ENCODE data around the gene RNMT. TPM values are rescaled to one million over a fixed set of nuclear protein-coding genes. Genes with fewer than 3 reads are reported as not detected.

Gene RNMT
- total RNA-seq, 1 experiment from 2014 or later: 58.0 TPM

GRCh38 chr18:13730481-13730880 lies 4.0 kb downstream of the RNMT start:
- Histone ChIP-seq H3K9ac (ENCODE audit: low read length) (no peak overlapping the region), H3K4me1 (ENCODE audit: control insufficient read depth in 1 of 2, insufficient read depth in 2 of 2, low read length in 2 of 2) (peaks cover 4 to 9% of the 10 kb centered on the region in 2 experiments; a peak in 1 of 4 replicates), H3K36me3 (ENCODE audit: control insufficient read depth in 1 of 2, insufficient read depth in 2 of 2, low read length in 2 of 2) (peaks cover 12 to 17% of the 10 kb centered on the region in 2 experiments; a peak in 3 of 4 replicates), H3K4me3 (replicated peaks in 1 of 2; ENCODE audit: low read depth in 1 of 2, low read length in 2 of 2) (no peak overlapping the region), H3K9me2 (ENCODE audit: insufficient read depth) (no peaks in the 10 kb centered on the region), H2AFZ (ENCODE audit: low read depth, low read length, poor library complexity, severe bottlenecking) (no peak overlapping the region), H3K27ac (ENCODE audit: low read depth, low read length) (no peak overlapping the region), H3K9me3 (ENCODE audit: control insufficient read depth in 1 of 2, insufficient read depth in 1 of 2, low read depth in 1 of 2, low read length in 2 of 2) (no peaks in the 10 kb centered on the region), H3K79me2 (ENCODE audit: insufficient read depth, low read length) (peaks cover 89% of the 10 kb centered on the region), H3K4me2 (ENCODE audit: low read length) (no peak overlapping the region), H3K27me3 (ENCODE audit: insufficient read depth, low read length) (no peaks in the 10 kb centered on the region), H4K20me1 (ENCODE audit: insufficient read depth) (no peaks in the 10 kb centered on the region)
- no TSS peak for BruUV-seq (replicated peaks)
- POLR2A ChIA-PET: no interaction called here
- no peak for DNase-seq (ENCODE audit: low read depth, low spot score)
- intact Hi-C loops (cut with micrococcal nuclease): no loop called here
- TF ChIP-seq SIN3A (IDR thresholded peaks at IDR 0.05; ENCODE audit: low read depth) (no peak), RAD21 (IDR thresholded peaks at IDR 0.05; ENCODE audit: low read depth) (no peak), ZBTB33 (IDR thresholded peaks at IDR 0.05; ENCODE audit: extremely low read depth, insufficient replicate concordance, low read length) (no peak), ZNF274 (IDR thresholded peaks at IDR 0.05; ENCODE audit: low read depth, low read length) (no peak), SRF (IDR thresholded peaks at IDR 0.05; ENCODE audit: low read depth) (no peak), TCF7L2 (IDR thresholded peaks at IDR 0.05; ENCODE audit: borderline replicate concordance, extremely low read depth, insufficient read depth, insufficient read length) (no peak), EZH2 (IDR thresholded peaks at IDR 0.05) (no peak), YY1 (IDR thresholded peaks at IDR 0.05; ENCODE audit: extremely low read depth, insufficient replicate concordance, low read depth, low read length) (no peak), CBX3 (IDR thresholded peaks at IDR 0.05; ENCODE audit: low read depth) (no peak), SP1 (IDR thresholded peaks at IDR 0.05; ENCODE audit: low read depth) (no peak)
- CTCF ChIA-PET: no interaction called here
- RAD21 ChIA-PET (ENCODE audit: low non-redundant PET in 1 of 2, low total read pairs in 2 of 2, uncharacterized antibody in 2 of 2, unreplicated experiment in 2 of 2): no interaction called here
- ATAC-seq: no peak

All from HCT116 (cell line).